ENCODE results near the gene PGAP3. TPM values are rescaled to one million over a fixed set of nuclear protein-coding genes. Genes with fewer than 3 reads are reported as not detected.

PGAP3 gene
- total and polyA plus RNA-seq, 2 donors = 6.6 to 18.5 TPM

GRCh38 chr17:39650121-39650579, 37.7 kb downstream of the PGAP3 start:
- Histone ChIP-seq H3K36me3 (ENCODE audit: control insufficient read depth in 2 of 2, insufficient read depth in 2 of 2, low read length in 1 of 2) (peaks cover 8 to 22% of the 10 kb centered on the region in 2 donors), H3K27ac (ENCODE audit: low read depth in 1 of 2, low read length in 1 of 2) (no peak overlapping the region)
- WGBS = 98% methylated on average over 11 of the region's 11 CpGs

GRCh38 chr17:39648616-39649366, 39.1 kb downstream of the PGAP3 start:
- peaks cover 0 to 3% of the 10 kb centered on the region in 2 donors for H3K4me1 ChIP-seq (ENCODE audit: control insufficient read depth in 2 of 2, insufficient read depth in 2 of 2, low read length in 2 of 2)
- no peak overlapping the region for H3K4me3 ChIP-seq (ENCODE audit: low read length in 2 of 2)
- WGBS = 95% methylated on average over 15 of the region's 15 CpGs
- no peak overlapping the region for H3K27ac ChIP-seq (ENCODE audit: low read depth in 1 of 2, low read length in 1 of 2)
- no peaks in the 10 kb centered on the region for H3K27me3 ChIP-seq (ENCODE audit: control insufficient read depth in 2 of 2, insufficient read depth in 1 of 2, low read length in 1 of 2)
- no peak for DNase-seq (ENCODE audit: low read depth in 6 of 9, low spot score in 9 of 9)
- no peaks in the 10 kb centered on the region for H3K9me3 ChIP-seq (ENCODE audit: control insufficient read depth in 2 of 2, insufficient read depth in 1 of 2, low read length in 1 of 2)
- peaks cover 0 to 22% of the 10 kb centered on the region in 2 donors for H3K36me3 ChIP-seq (ENCODE audit: control insufficient read depth in 2 of 2, insufficient read depth in 2 of 2, low read length in 1 of 2)

More at GRCh38 chr17:39650121-39650579, 37.7 kb downstream of the PGAP3 start:
- Histone ChIP-seq H3K9me3 (ENCODE audit: control insufficient read depth in 2 of 2, insufficient read depth in 1 of 2, low read length in 1 of 2) (no peaks in the 10 kb centered on the region), H3K27me3 (ENCODE audit: control insufficient read depth in 2 of 2, insufficient read depth in 1 of 2, low read length in 1 of 2) (no peaks in the 10 kb centered on the region), H3K4me1 (ENCODE audit: control insufficient read depth in 2 of 2, insufficient read depth in 2 of 2, low read length in 2 of 2) (peaks cover 0 to 5% of the 10 kb centered on the region in 2 donors), H3K4me3 (ENCODE audit: low read length in 2 of 2) (no peak overlapping the region)
- DNase-seq (ENCODE audit: low read depth in 6 of 9, low spot score in 9 of 9) = no peak

- 96% methylated on average over 5 of the region's 5 CpGs for WGBS
- peaks cover 0 to 17% of the 10 kb centered on the region in 2 donors for H3K36me3 ChIP-seq (ENCODE audit: control insufficient read depth in 2 of 2, insufficient read depth in 2 of 2, low read length in 1 of 2)
- no peak overlapping the region for H3K27ac ChIP-seq (ENCODE audit: low read depth in 1 of 2, low read length in 1 of 2)
- DNase-seq (ENCODE audit: low read depth in 6 of 9, low spot score in 9 of 9) = no peak
- peaks cover 0 to 3% of the 10 kb centered on the region in 2 donors for H3K4me1 ChIP-seq (ENCODE audit: control insufficient read depth in 2 of 2, insufficient read depth in 2 of 2, low read length in 2 of 2)
- H3K9me3 ChIP-seq (ENCODE audit: control insufficient read depth in 2 of 2, insufficient read depth in 1 of 2, low read length in 1 of 2) = no peaks in the 10 kb centered on the region
- H3K4me3 ChIP-seq (ENCODE audit: low read length in 2 of 2) = no peak overlapping the region
- H3K27me3 ChIP-seq (ENCODE audit: control insufficient read depth in 2 of 2, insufficient read depth in 1 of 2, low read length in 1 of 2) = no peaks in the 10 kb centered on the region
These were observed 40.6 kb downstream of the PGAP3 start for GRCh38 chr17:39647256-39647655.

- no peaks in the 10 kb centered on the region for H3K27me3 ChIP-seq (ENCODE audit: control insufficient read depth in 2 of 2, insufficient read depth in 1 of 2, low read length in 1 of 2)
- no peak for DNase-seq (ENCODE audit: low read depth in 6 of 9, low spot score in 9 of 9)
- H3K4me3 ChIP-seq (ENCODE audit: low read length in 2 of 2) = no peak overlapping the region
- WGBS = 90% methylated on average over 4 of the region's 4 CpGs
- peaks cover 3 to 4% of the 10 kb centered on the region in 2 donors for H3K36me3 ChIP-seq (ENCODE audit: control insufficient read depth in 2 of 2, insufficient read depth in 2 of 2, low read length in 1 of 2)
- no peaks in the 10 kb centered on the region for H3K9me3 ChIP-seq (ENCODE audit: control insufficient read depth in 2 of 2, insufficient read depth in 1 of 2, low read length in 1 of 2)
- H3K4me1 ChIP-seq (ENCODE audit: control insufficient read depth in 2 of 2, insufficient read depth in 2 of 2, low read length in 2 of 2) = peaks cover 7 to 33% of the 10 kb centered on the region in 2 donors
- H3K27ac ChIP-seq (ENCODE audit: low read depth in 1 of 2, low read length in 1 of 2) = no peak overlapping the region
These were observed 44.6 kb downstream of the PGAP3 start for GRCh38 chr17:39643271-39643670.

GRCh38 chr17:39642291-39643074, 45.4 kb downstream of the PGAP3 start:
- DNase-seq (ENCODE audit: low read depth in 6 of 9, low spot score in 9 of 9) = no peak
- peaks cover 14 to 40% of the 10 kb centered on the region in 2 donors for H3K4me1 ChIP-seq (ENCODE audit: control insufficient read depth in 2 of 2, insufficient read depth in 2 of 2, low read length in 2 of 2)
- H3K36me3 ChIP-seq (ENCODE audit: control insufficient read depth in 2 of 2, insufficient read depth in 2 of 2, low read length in 1 of 2) = peaks cover 3 to 4% of the 10 kb centered on the region in 2 donors
- H3K4me3 ChIP-seq (ENCODE audit: low read length in 2 of 2) = no peak overlapping the region
- H3K9me3 ChIP-seq (ENCODE audit: control insufficient read depth in 2 of 2, insufficient read depth in 1 of 2, low read length in 1 of 2) = no peaks in the 10 kb centered on the region
- no peak overlapping the region for H3K27ac ChIP-seq (ENCODE audit: low read depth in 1 of 2, low read length in 1 of 2)
- H3K27me3 ChIP-seq (ENCODE audit: control insufficient read depth in 2 of 2, insufficient read depth in 1 of 2, low read length in 1 of 2) = no peaks in the 10 kb centered on the region
- WGBS = 96% methylated on average over 9 of the region's 9 CpGs

GRCh38 chr17:39641883-39642282, 46.0 kb downstream of the PGAP3 start:
- no peaks in the 10 kb centered on the region for H3K27me3 ChIP-seq (ENCODE audit: control insufficient read depth in 2 of 2, insufficient read depth in 1 of 2, low read length in 1 of 2)
- peaks cover 14 to 40% of the 10 kb centered on the region in 2 donors for H3K4me1 ChIP-seq (ENCODE audit: control insufficient read depth in 2 of 2, insufficient read depth in 2 of 2, low read length in 2 of 2)
- H3K36me3 ChIP-seq (ENCODE audit: control insufficient read depth in 2 of 2, insufficient read depth in 2 of 2, low read length in 1 of 2) = peaks cover 0 to 3% of the 10 kb centered on the region in 2 donors
- no peaks in the 10 kb centered on the region for H3K9me3 ChIP-seq (ENCODE audit: control insufficient read depth in 2 of 2, insufficient read depth in 1 of 2, low read length in 1 of 2)
- H3K4me3 ChIP-seq (ENCODE audit: low read length in 2 of 2) = no peak overlapping the region
- DNase-seq (ENCODE audit: low read depth in 6 of 9, low spot score in 9 of 9) = no peak
- H3K27ac ChIP-seq (ENCODE audit: low read depth in 1 of 2, low read length in 1 of 2) = no peak overlapping the region
- 87% methylated on average over 7 of the region's 7 CpGs for WGBS

GRCh38 chr17:39641097-39641496, 46.8 kb downstream of the PGAP3 start:
- peaks cover 20 to 48% of the 10 kb centered on the region in 2 donors for H3K4me1 ChIP-seq (ENCODE audit: control insufficient read depth in 2 of 2, insufficient read depth in 2 of 2, low read length in 2 of 2)
- DNase-seq (ENCODE audit: low read depth in 6 of 9, low spot score in 9 of 9) = no peak

GRCh38 chr17:39640591-39641031, 47.2 kb downstream of the PGAP3 start:
- DNase-seq (ENCODE audit: low read depth in 6 of 9, low spot score in 9 of 9) = no peak
- peaks cover 0 to 3% of the 10 kb centered on the region in 2 donors for H3K36me3 ChIP-seq (ENCODE audit: control insufficient read depth in 2 of 2, insufficient read depth in 2 of 2, low read length in 1 of 2)
- H3K4me1 ChIP-seq (ENCODE audit: control insufficient read depth in 2 of 2, insufficient read depth in 2 of 2, low read length in 2 of 2) = peaks cover 21 to 53% of the 10 kb centered on the region in 2 donors
- no peaks in the 10 kb centered on the region for H3K27me3 ChIP-seq (ENCODE audit: control insufficient read depth in 2 of 2, insufficient read depth in 1 of 2, low read length in 1 of 2)
- H3K9me3 ChIP-seq (ENCODE audit: control insufficient read depth in 2 of 2, insufficient read depth in 1 of 2, low read length in 1 of 2) = peaks cover 0 to 2% of the 10 kb centered on the region in 2 donors
- no peak overlapping the region for H3K27ac ChIP-seq (ENCODE audit: low read depth in 1 of 2, low read length in 1 of 2)
- no peak overlapping the region for H3K4me3 ChIP-seq (ENCODE audit: low read length in 2 of 2)
- WGBS = 51% methylated on average over 4 of the region's 4 CpGs

More at GRCh38 chr17:39641097-39641496, 46.8 kb downstream of the PGAP3 start:
- Histone ChIP-seq H3K9me3 (ENCODE audit: control insufficient read depth in 2 of 2, insufficient read depth in 1 of 2, low read length in 1 of 2) (peaks cover 0 to 2% of the 10 kb centered on the region in 2 donors), H3K27ac (ENCODE audit: low read depth in 1 of 2, low read length in 1 of 2) (no peak overlapping the region), H3K4me3 (ENCODE audit: low read length in 2 of 2) (no peak overlapping the region), H3K36me3 (ENCODE audit: control insufficient read depth in 2 of 2, insufficient read depth in 2 of 2, low read length in 1 of 2) (peaks cover 0 to 3% of the 10 kb centered on the region in 2 donors), H3K27me3 (ENCODE audit: control insufficient read depth in 2 of 2, insufficient read depth in 1 of 2, low read length in 1 of 2) (no peaks in the 10 kb centered on the region)
- WGBS = 99% methylated on average over 4 of the region's 4 CpGs

All from thymus (tissue), 11 donors.